ENCODE data around the gene ZNF536.

The ZNF536 gene

GRCh38 chr19:30593356-30593755, 221.2 kb downstream of the ZNF536 start:
- Histone ChIP-seq H3K9ac (ENCODE audit: low read length) (no peak overlapping the region), H3K4me1 (ENCODE audit: control insufficient read depth, insufficient read depth, low read length) (no peaks in the 10 kb centered on the region), H3K27me3 (ENCODE audit: control insufficient read depth, insufficient read depth, low read length) (no peaks in the 10 kb centered on the region), H3K4me3 (ENCODE audit: low read length) (no peak overlapping the region), H3K36me3 (ENCODE audit: control insufficient read depth, insufficient read depth, low read length) (no peaks in the 10 kb centered on the region), H3K9me3 (ENCODE audit: control insufficient read depth, low read length) (no peaks in the 10 kb centered on the region)

GRCh38 chr19:30593975-30594745, 222.0 kb downstream of the ZNF536 start:
- Histone ChIP-seq H3K9me3 (ENCODE audit: control insufficient read depth, low read length) (no peaks in the 10 kb centered on the region), H3K4me1 (ENCODE audit: control insufficient read depth, insufficient read depth, low read length) (no peaks in the 10 kb centered on the region), H3K36me3 (ENCODE audit: control insufficient read depth, insufficient read depth, low read length) (no peaks in the 10 kb centered on the region), H3K9ac (ENCODE audit: low read length) (no peak overlapping the region), H3K4me3 (ENCODE audit: low read length) (no peak overlapping the region), H3K27me3 (ENCODE audit: control insufficient read depth, insufficient read depth, low read length) (no peaks in the 10 kb centered on the region)

DNA sequence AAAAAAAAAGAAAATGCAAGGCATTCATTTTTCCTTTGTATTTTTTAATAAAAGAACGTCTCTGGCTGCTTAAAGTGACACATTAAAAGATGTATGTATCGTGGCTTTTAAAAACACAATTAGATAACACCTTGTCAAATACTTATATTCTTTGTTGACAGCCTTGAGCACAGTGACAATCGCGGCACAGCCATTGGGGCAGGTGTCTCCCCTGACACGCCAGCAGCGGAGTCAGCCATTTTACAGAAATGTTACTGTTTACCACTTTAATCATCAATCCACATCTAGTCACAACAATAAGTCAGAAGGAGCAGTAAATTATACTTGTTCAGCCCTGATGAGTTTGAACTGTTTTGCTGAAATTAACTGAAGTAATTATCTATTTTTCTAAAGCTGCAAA, 224.1 kb downstream of the ZNF536 start:
- H3K9ac ChIP-seq (ENCODE audit: low read length), result no peak overlapping the region
- no peaks in the 10 kb centered on the region for H3K27me3 ChIP-seq (ENCODE audit: control insufficient read depth, insufficient read depth, low read length)
- no peaks in the 10 kb centered on the region for H3K4me1 ChIP-seq (ENCODE audit: control insufficient read depth, insufficient read depth, low read length)
- no peak overlapping the region for H3K4me3 ChIP-seq (ENCODE audit: low read length)
- no peaks in the 10 kb centered on the region for H3K9me3 ChIP-seq (ENCODE audit: control insufficient read depth, low read length)
- no peaks in the 10 kb centered on the region for H3K36me3 ChIP-seq (ENCODE audit: control insufficient read depth, insufficient read depth, low read length)

GRCh38 chr19:30596813-30597399, 224.7 kb downstream of the ZNF536 start:
- H3K36me3 ChIP-seq (ENCODE audit: control insufficient read depth, insufficient read depth, low read length), result no peaks in the 10 kb centered on the region
- no peaks in the 10 kb centered on the region for H3K4me1 ChIP-seq (ENCODE audit: control insufficient read depth, insufficient read depth, low read length)
- H3K4me3 ChIP-seq (ENCODE audit: low read length), result no peak overlapping the region
- H3K9ac ChIP-seq (ENCODE audit: low read length), result no peak overlapping the region
- H3K9me3 ChIP-seq (ENCODE audit: control insufficient read depth, low read length), result no peaks in the 10 kb centered on the region
- H3K27me3 ChIP-seq (ENCODE audit: control insufficient read depth, insufficient read depth, low read length), result no peaks in the 10 kb centered on the region

- Histone ChIP-seq H3K27me3 (ENCODE audit: control insufficient read depth, insufficient read depth, low read length) (no peaks in the 10 kb centered on the region), H3K9me3 (ENCODE audit: control insufficient read depth, low read length) (no peaks in the 10 kb centered on the region), H3K4me3 (ENCODE audit: low read length) (no peak overlapping the region), H3K4me1 (ENCODE audit: control insufficient read depth, insufficient read depth, low read length) (no peaks in the 10 kb centered on the region), H3K9ac (ENCODE audit: low read length) (no peak overlapping the region), H3K36me3 (ENCODE audit: control insufficient read depth, insufficient read depth, low read length) (no peaks in the 10 kb centered on the region)
These were observed 226.5 kb downstream of the ZNF536 start for GRCh38 chr19:30598688-30599087.

DNA sequence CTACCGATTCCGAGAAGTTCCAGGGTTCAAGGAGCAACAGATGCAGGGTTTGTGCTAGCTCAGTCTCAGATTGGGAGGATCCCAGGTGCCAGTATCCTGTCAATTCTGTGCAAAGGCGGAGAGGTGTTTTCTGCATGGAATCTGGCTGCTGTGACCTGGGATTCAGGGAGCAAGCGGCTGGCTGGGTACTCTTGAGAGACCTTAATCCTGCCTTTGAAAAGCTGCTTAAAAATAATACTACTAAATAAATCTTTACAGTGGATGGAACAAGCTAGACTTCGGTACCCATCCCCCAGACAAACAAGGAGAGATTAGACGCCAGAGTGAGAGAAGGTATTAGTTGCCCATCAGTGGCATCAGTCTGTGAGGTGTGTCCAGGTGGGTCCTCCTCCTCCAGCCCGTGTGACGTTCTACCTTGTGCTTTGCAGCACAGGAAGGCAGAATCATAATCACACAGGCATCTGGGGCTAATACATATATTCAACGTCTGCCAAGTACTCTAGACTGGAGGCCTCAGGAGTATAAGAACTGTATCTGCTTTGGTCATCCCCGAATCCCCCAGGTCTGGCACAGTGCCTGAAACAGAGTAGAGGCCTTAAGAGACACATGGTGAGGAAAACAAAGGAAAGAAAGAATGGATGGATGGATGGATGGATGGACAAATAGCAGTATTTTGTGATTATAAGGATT, 230.6 kb downstream of the ZNF536 start:
- Histone ChIP-seq H3K4me1 (ENCODE audit: control insufficient read depth, insufficient read depth, low read length) (no peaks in the 10 kb centered on the region), H3K4me3 (ENCODE audit: low read length) (no peak overlapping the region), H3K27me3 (ENCODE audit: control insufficient read depth, insufficient read depth, low read length) (no peaks in the 10 kb centered on the region), H3K9ac (ENCODE audit: low read length) (no peak overlapping the region), H3K36me3 (ENCODE audit: control insufficient read depth, insufficient read depth, low read length) (no peaks in the 10 kb centered on the region), H3K9me3 (ENCODE audit: control insufficient read depth, low read length) (no peaks in the 10 kb centered on the region)

GRCh38 chr19:30604657-30605056, 232.5 kb downstream of the ZNF536 start:
- no peaks in the 10 kb centered on the region for H3K36me3 ChIP-seq (ENCODE audit: control insufficient read depth, insufficient read depth, low read length)
- H3K4me1 ChIP-seq (ENCODE audit: control insufficient read depth, insufficient read depth, low read length), result no peaks in the 10 kb centered on the region
- no peak overlapping the region for H3K4me3 ChIP-seq (ENCODE audit: low read length)
- no peaks in the 10 kb centered on the region for H3K27me3 ChIP-seq (ENCODE audit: control insufficient read depth, insufficient read depth, low read length)
- H3K9ac ChIP-seq (ENCODE audit: low read length), result no peak overlapping the region
- H3K9me3 ChIP-seq (ENCODE audit: control insufficient read depth, low read length), result no peaks in the 10 kb centered on the region

DNA sequence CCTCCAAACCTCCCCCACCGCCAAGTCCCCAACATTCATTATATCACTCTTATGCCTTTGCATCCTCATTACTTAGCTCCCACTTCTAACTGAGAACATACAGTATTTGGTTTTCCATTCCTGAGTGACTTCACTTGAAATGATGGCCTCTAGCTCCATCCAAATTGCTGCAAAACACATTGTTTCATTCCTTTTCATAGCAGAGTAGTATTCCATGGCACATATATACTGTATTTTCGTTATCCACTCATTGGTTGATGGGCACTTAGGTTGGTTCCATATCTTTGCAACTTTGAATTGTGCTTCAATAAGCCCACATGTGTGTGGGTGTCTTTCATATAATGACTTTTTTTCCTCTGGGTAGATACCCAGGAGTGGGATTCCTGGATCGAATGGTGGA, 233.1 kb downstream of the ZNF536 start:
- Histone ChIP-seq H3K4me1 (ENCODE audit: control insufficient read depth, insufficient read depth, low read length) (no peaks in the 10 kb centered on the region), H3K9me3 (ENCODE audit: control insufficient read depth, low read length) (no peaks in the 10 kb centered on the region), H3K36me3 (ENCODE audit: control insufficient read depth, insufficient read depth, low read length) (no peaks in the 10 kb centered on the region), H3K9ac (ENCODE audit: low read length) (no peak overlapping the region), H3K27me3 (ENCODE audit: control insufficient read depth, insufficient read depth, low read length) (no peaks in the 10 kb centered on the region), H3K4me3 (ENCODE audit: low read length) (no peak overlapping the region)

DNA sequence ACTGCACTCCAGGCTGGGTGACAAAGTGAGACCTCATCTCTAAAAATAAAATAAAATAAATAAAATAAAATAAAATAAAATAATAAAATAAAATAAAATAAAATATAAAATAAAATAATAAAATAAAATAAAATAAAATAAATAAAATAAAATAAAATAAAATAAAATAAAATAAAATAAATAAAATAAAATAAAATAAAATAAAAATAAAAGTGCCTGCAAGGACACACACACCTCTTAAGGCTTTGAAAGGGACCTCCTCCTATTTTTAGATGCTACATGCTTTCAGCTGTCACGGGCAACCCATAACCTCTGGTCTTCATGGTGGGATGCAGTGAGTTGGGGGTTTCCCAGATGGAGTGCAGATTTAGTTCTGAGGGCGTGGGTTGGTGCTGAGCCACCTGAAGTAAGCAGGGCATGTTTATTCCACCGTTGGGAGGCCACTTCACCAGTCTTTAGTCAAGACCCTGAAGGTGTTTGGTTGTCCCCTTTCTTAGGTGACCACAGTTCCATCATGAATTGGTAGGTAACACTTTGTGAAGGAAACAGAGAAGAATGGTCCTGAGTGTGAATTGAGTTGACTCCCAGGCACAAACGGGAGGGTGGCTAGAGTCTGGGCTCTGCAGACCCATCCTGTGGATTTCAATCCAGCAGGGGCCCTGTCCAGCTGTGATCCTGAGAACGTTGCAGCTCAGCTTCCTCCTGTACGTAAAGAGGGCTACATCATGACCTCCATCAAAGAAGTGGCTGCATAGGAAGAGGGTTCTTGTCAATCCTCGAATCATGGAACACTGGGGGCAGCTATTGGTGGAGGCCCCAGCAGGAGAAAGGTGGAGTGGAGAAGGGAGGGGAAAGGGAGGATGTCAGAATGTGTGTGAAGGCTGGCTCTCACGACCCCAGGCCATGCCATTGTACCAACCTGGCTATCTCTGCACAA, 234.2 kb downstream of the ZNF536 start:
- no peak overlapping the region for H3K9ac ChIP-seq (ENCODE audit: low read length)
- no peak overlapping the region for H3K4me3 ChIP-seq (ENCODE audit: low read length)
- H3K9me3 ChIP-seq (ENCODE audit: control insufficient read depth, low read length), result no peaks in the 10 kb centered on the region

More for the DNA sequence above, 234.2 kb downstream of the ZNF536 start:
- Histone ChIP-seq H3K4me1 (ENCODE audit: control insufficient read depth, insufficient read depth, low read length) (no peaks in the 10 kb centered on the region), H3K36me3 (ENCODE audit: control insufficient read depth, insufficient read depth, low read length) (no peaks in the 10 kb centered on the region), H3K27me3 (ENCODE audit: control insufficient read depth, insufficient read depth, low read length) (no peaks in the 10 kb centered on the region)
